H9 (cell line): ENCODE data around the gene POLR2L. TPM values are rescaled to one million over a fixed set of nuclear protein-coding genes. Genes with fewer than 3 reads are reported as not detected.
A peak's percentile ranks its signal among the peaks of the same experiment; 100 is the strongest.

Source experiments
- DNase-seq: peaks from one replicate; pipeline ENCODE4 v3.0.0-alpha.2; 2017
- H2AFZ ChIP-seq: one replicate; pipeline ENCODE4 v1.6.1; 2013; ENCODE audit warnings: mild to moderate bottlenecking, low read length, control low read depth, moderate library complexity
- H2AK5ac ChIP-seq: 2 replicates; pipeline ENCODE4 v1.6.1; 2013; ENCODE audit warnings: low read length, control low read depth, mixed read lengths; ENCODE audit not compliant: insufficient read length
- H2BK120ac ChIP-seq: one replicate; pipeline ENCODE4 v1.6.1; 2013; ENCODE audit warnings: low read depth, mild to moderate bottlenecking, low read length, control low read depth, inconsistent platforms; ENCODE audit not compliant: poor library complexity, severe bottlenecking
- H2BK12ac ChIP-seq: 2 replicates; pipeline ENCODE4 v1.6.1; 2013; ENCODE audit warnings: low read length, control low read depth, mixed read lengths, low read depth; ENCODE audit not compliant: insufficient read length
- H2BK15ac ChIP-seq: 2 replicates; pipeline ENCODE4 v1.6.1; 2013; ENCODE audit warnings: low read depth, low read length, control low read depth
- H2BK20ac ChIP-seq: one replicate; pipeline ENCODE4 v1.6.1; 2013; ENCODE audit warnings: low read depth, mild to moderate bottlenecking, low read length, control low read depth, inconsistent platforms; ENCODE audit not compliant: poor library complexity, severe bottlenecking
- H2BK5ac ChIP-seq: 2 replicates; pipeline ENCODE4 v1.6.1; 2013; ENCODE audit warnings: low read length, control low read depth, mixed read lengths; ENCODE audit not compliant: insufficient read length
- H3K14ac ChIP-seq: 2 replicates; pipeline ENCODE4 v1.6.1; 2013; ENCODE audit warnings: low read length, control low read depth; ENCODE audit not compliant: insufficient read depth
- H3K18ac ChIP-seq: 2 replicates; pipeline ENCODE4 v1.6.1; 2013; ENCODE audit warnings: low read depth, mild to moderate bottlenecking, mixed read lengths, low read length, control low read depth; ENCODE audit not compliant: insufficient read length
- H3K23ac ChIP-seq: 2 replicates; pipeline ENCODE4 v1.6.1; 2013; ENCODE audit warnings: low read length, control low read depth, mixed read lengths, low read depth; ENCODE audit not compliant: insufficient read length
- H3K23me2 ChIP-seq: 2 replicates; pipeline ENCODE4 v1.6.1; 2013; ENCODE audit warnings: low read depth, mild to moderate bottlenecking, mixed read lengths, low read length, control low read depth; ENCODE audit not compliant: insufficient read length, poor library complexity, severe bottlenecking
- H3K27ac ChIP-seq: 2 replicates; pipeline ENCODE4 v1.5.1; 2013; ENCODE audit warnings: low read length, control low read depth, mixed read lengths, low read depth; ENCODE audit not compliant: insufficient read length
- H3K27me3 ChIP-seq: 2 replicates; pipeline ENCODE4 v1.6.1; 2013; ENCODE audit warnings: low read length, control low read depth, inconsistent platforms; ENCODE audit not compliant: insufficient read depth
- H3K4ac ChIP-seq: 2 replicates; pipeline ENCODE4 v1.6.1; 2013; ENCODE audit warnings: low read depth, mild to moderate bottlenecking, control low read depth, inconsistent platforms, low read length, moderate library complexity
- H3K4me1 ChIP-seq: 2 replicates; pipeline ENCODE4 v1.6.1; 2013; ENCODE audit warnings: low read length, control low read depth, inconsistent platforms; ENCODE audit not compliant: insufficient read depth
- H3K4me2 ChIP-seq: 2 replicates; pipeline ENCODE4 v1.6.1; 2013; ENCODE audit warnings: low read length, control low read depth, mixed read lengths; ENCODE audit not compliant: insufficient read length, insufficient read depth
- H3K56ac ChIP-seq: 2 replicates; pipeline ENCODE4 v1.6.1; 2013; ENCODE audit warnings: low read depth, mild to moderate bottlenecking, mixed read lengths, low read length, control low read depth; ENCODE audit not compliant: insufficient read length
- H3K79me1 ChIP-seq: 2 replicates; pipeline ENCODE4 v1.6.1; 2013; ENCODE audit warnings: low read depth, mild to moderate bottlenecking, moderate library complexity, low read length, control low read depth, inconsistent platforms; ENCODE audit not compliant: insufficient read depth, poor library complexity, severe bottlenecking
- H3K79me2 ChIP-seq: 2 replicates; pipeline ENCODE4 v1.6.1; 2013; ENCODE audit warnings: low read length, control low read depth, inconsistent platforms; ENCODE audit not compliant: insufficient read depth
- H3K9ac ChIP-seq: 2 replicates; pipeline ENCODE4 v1.6.1; 2013; ENCODE audit warnings: low read length, control low read depth, mixed read lengths; ENCODE audit not compliant: insufficient read length; ENCODE audit errors: extremely low read depth
- H3K9me3 ChIP-seq: one replicate; pipeline ENCODE4 v1.6.1; 2013; ENCODE audit warnings: low read depth, low read length, inconsistent platforms; ENCODE audit not compliant: control insufficient read depth
- H3T11ph ChIP-seq: one replicate; pipeline ENCODE4 v1.6.1; 2013; ENCODE audit warnings: mild to moderate bottlenecking, low read length, control low read depth, inconsistent platforms
- H4K20me1 ChIP-seq: one replicate; pipeline ENCODE4 v1.6.1; 2013; ENCODE audit not compliant: control insufficient read depth, insufficient read length, insufficient read depth
- H4K5ac ChIP-seq: 2 replicates; pipeline ENCODE4 v1.6.1; 2013; ENCODE audit warnings: low read depth, mild to moderate bottlenecking, mixed read lengths, low read length, control low read depth; ENCODE audit not compliant: insufficient read length
- H4K8ac ChIP-seq: replicated peaks from 2 replicates; pipeline ENCODE4 v1.6.1; 2013; ENCODE audit warnings: low read length, control low read depth, mixed read lengths, low read depth; ENCODE audit not compliant: insufficient read length
- H4K91ac ChIP-seq: 2 replicates; pipeline ENCODE4 v1.6.1; 2013; ENCODE audit warnings: low read depth, mild to moderate bottlenecking, moderate library complexity, mixed read lengths, low read length, control low read depth; ENCODE audit not compliant: insufficient read length
- H3K27ac Mint-ChIP-seq, 3 experiments: 2 replicates in 2 of 3; 3 replicates in 1 of 3; pipeline ENCODE4 v1.8.0; 2020 to 2021; ENCODE audit warnings: mixed read lengths in 3 of 3, mild to moderate bottlenecking in 1 of 3, moderate library complexity in 1 of 3
- H3K27me3 Mint-ChIP-seq: 2 replicates; pipeline ENCODE4 v1.8.0; 2021; ENCODE audit warnings: low read depth, mild to moderate bottlenecking, moderate library complexity, mixed read lengths
- H3K36me3 Mint-ChIP-seq, 3 experiments: 2 replicates in 2 of 3; 3 replicates in 1 of 3; pipeline ENCODE4 v1.8.0; 2020 to 2021; ENCODE audit warnings: low read depth in 3 of 3, mixed read lengths in 3 of 3; ENCODE audit not compliant: insufficient read depth in 1 of 3
- H3K4me1 Mint-ChIP-seq, 2 experiments: 2 replicates each; pipeline ENCODE4 v1.8.0; 2020; ENCODE audit warnings: mixed read lengths in 2 of 2
- H3K4me3 Mint-ChIP-seq, 2 experiments: 2 replicates in 1 of 2; 3 replicates in 1 of 2; pipeline ENCODE4 v1.8.0; 2020 to 2021; ENCODE audit warnings: mild to moderate bottlenecking in 2 of 2, mixed read lengths in 2 of 2, moderate library complexity in 1 of 2
- H3K9me3 Mint-ChIP-seq, 2 experiments: 2 replicates in 1 of 2; 3 replicates in 1 of 2; pipeline ENCODE4 v1.8.0; 2020; ENCODE audit warnings: mild to moderate bottlenecking in 2 of 2, mixed read lengths in 2 of 2, moderate library complexity in 1 of 2
- WGBS: extraction: QIAGEN DNeasy Blood & Tissue Kit; methylation state at CpG from one replicate; pipeline ENCODE4 v1.1.7; 2013; ENCODE audit warnings: missing lambda C conversion rate, low lambda C conversion rate, mixed read lengths; ENCODE audit not compliant: insufficient read length; ENCODE audit errors: extremely low coverage; 5-methylcytosine and 5-hydroxymethylcytosine counted together
- total RNA-seq: library from RNA; stranded (reverse); gene quantifications from 2 replicates; pipeline ENCODE4 v1.2.1, GENCODE V29; 2021
- TF ChIP-seq, protein P1 (sequence below): fragments of 200-600 bp; sonication (generic); conservative IDR thresholded peaks from 3 replicates; pipeline ENCODE4 v1.8.0; 2021; ENCODE audit warnings: antibody characterized with exemption, mild to moderate bottlenecking

Gene POLR2L
- total RNA-seq, 1 experiment from 2014 or later: 135 TPM

- H3K4ac ChIP-seq: no peak overlapping the region
- no peak overlapping the region for H3K23ac ChIP-seq
- H4K8ac ChIP-seq: no peak overlapping the region
- Mint-ChIP-seq H3K4me1 (peaks cover 17 to 37% of the 10 kb centered on the region in 2 experiments), H3K27me3 (no peaks in the 10 kb centered on the region), H3K36me3 (peaks cover 29 to 35% (median 29%) of the 10 kb centered on the region in 3 experiments), H3K27ac (peak overlapping the region; percentile 94 to 96 (median 95)), H3K4me3 (peak overlapping the region; percentile 91 to 98), H3K9me3 (no peaks in the 10 kb centered on the region)
- no peak overlapping the region for H3K56ac ChIP-seq
- H3T11ph ChIP-seq: no peak overlapping the region
- peaks cover 19% of the 10 kb centered on the region for H3K23me2 ChIP-seq
- no peak overlapping the region for H2BK120ac ChIP-seq
- no CpG with 5 or more reads among the region's 36 CpGs for WGBS
- H2BK5ac ChIP-seq: no peak overlapping the region
- H2AK5ac ChIP-seq: no peak overlapping the region
- TF ChIP-seq, protein P1, sequence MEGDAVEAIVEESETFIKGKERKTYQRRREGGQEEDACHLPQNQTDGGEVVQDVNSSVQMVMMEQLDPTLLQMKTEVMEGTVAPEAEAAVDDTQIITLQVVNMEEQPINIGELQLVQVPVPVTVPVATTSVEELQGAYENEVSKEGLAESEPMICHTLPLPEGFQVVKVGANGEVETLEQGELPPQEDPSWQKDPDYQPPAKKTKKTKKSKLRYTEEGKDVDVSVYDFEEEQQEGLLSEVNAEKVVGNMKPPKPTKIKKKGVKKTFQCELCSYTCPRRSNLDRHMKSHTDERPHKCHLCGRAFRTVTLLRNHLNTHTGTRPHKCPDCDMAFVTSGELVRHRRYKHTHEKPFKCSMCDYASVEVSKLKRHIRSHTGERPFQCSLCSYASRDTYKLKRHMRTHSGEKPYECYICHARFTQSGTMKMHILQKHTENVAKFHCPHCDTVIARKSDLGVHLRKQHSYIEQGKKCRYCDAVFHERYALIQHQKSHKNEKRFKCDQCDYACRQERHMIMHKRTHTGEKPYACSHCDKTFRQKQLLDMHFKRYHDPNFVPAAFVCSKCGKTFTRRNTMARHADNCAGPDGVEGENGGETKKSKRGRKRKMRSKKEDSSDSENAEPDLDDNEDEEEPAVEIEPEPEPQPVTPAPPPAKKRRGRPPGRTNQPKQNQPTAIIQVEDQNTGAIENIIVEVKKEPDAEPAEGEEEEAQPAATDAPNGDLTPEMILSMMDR: no peak
- no peak overlapping the region for H2BK15ac ChIP-seq
- H4K20me1 ChIP-seq: no peaks in the 10 kb centered on the region
- no peaks in the 10 kb centered on the region for H3K9me3 ChIP-seq
- H4K5ac ChIP-seq: no peak overlapping the region
- H3K79me2 ChIP-seq: peaks cover 10% of the 10 kb centered on the region; the same call in 1 of the 2 replicates
- H3K79me1 ChIP-seq: peaks cover 9% of the 10 kb centered on the region
- H3K18ac ChIP-seq: peak overlapping the region; percentile 27
- no peak overlapping the region for H4K91ac ChIP-seq
- no peak overlapping the region for H2BK12ac ChIP-seq
- peak overlapping the region; percentile 92 for H3K4me2 ChIP-seq
- H3K27ac ChIP-seq: no peak overlapping the region
- peak overlapping the region; percentile 5 for H3K14ac ChIP-seq
- no peaks in the 10 kb centered on the region for H3K4me1 ChIP-seq
- peak overlapping the region; percentile 86 for H3K9ac ChIP-seq
- no peak overlapping the region for H2AFZ ChIP-seq
- H2BK20ac ChIP-seq: no peak overlapping the region
- DNase-seq: no peak
- no peaks in the 10 kb centered on the region for H3K27me3 ChIP-seq
Observed at GRCh38 chr11:808427-809286, 33.7 kb downstream of the POLR2L start.
